Endothelial cell (in vitro differentiated cells): Measurements from ENCODE around the gene CHL1. TPM values are rescaled to one million over a fixed set of nuclear protein-coding genes. Genes with fewer than 3 reads are reported as not detected.

Experiments used
- DNase-seq: peaks from one replicate; pipeline ENCODE4 v3.0.0; 2021; ENCODE audit warnings: low spot score
- H3K27ac Mint-ChIP-seq: one replicate; pipeline ENCODE4 v1.8.0; 2021; ENCODE audit warnings: mixed read lengths, inconsistent platforms; ENCODE audit not compliant: unreplicated experiment
- H3K27me3 Mint-ChIP-seq: one replicate; pipeline ENCODE4 v1.8.0; 2021; ENCODE audit warnings: mild to moderate bottlenecking, moderate library complexity, mixed read lengths, inconsistent platforms; ENCODE audit not compliant: unreplicated experiment
- H3K36me3 Mint-ChIP-seq: one replicate; pipeline ENCODE4 v1.8.0; 2021; ENCODE audit warnings: mild to moderate bottlenecking, low read depth, mixed read lengths, inconsistent platforms; ENCODE audit not compliant: unreplicated experiment
- H3K4me1 Mint-ChIP-seq: one replicate; pipeline ENCODE4 v1.8.0; 2021; ENCODE audit warnings: mild to moderate bottlenecking, mixed read lengths, inconsistent platforms; ENCODE audit not compliant: unreplicated experiment
- H3K4me3 Mint-ChIP-seq: one replicate; pipeline ENCODE4 v1.8.0; 2021; ENCODE audit warnings: mild to moderate bottlenecking, mixed read lengths, inconsistent platforms; ENCODE audit not compliant: unreplicated experiment
- H3K9me3 Mint-ChIP-seq: one replicate; pipeline ENCODE4 v1.8.0; 2021; ENCODE audit warnings: mixed read lengths, inconsistent platforms; ENCODE audit not compliant: unreplicated experiment
- total RNA-seq: library from RNA; stranded (reverse); fragmentation: NEBNext Ultra II Directional; extraction: Animal tissue kit (Norgen Biotek cat#: 25700); gene quantifications from one replicate; pipeline ENCODE4 v1.2.1, GENCODE V29; 2021; ENCODE audit not compliant: unreplicated experiment
- TF ChIP-seq, protein P1 (sequence below): fragments of 200-600 bp; sonication (generic); IDR thresholded peaks from one replicate; pipeline ENCODE4 v1.5.0; 2021; ENCODE audit warnings: antibody characterized with exemption; ENCODE audit not compliant: unreplicated experiment

CHL1 gene
- total RNA-seq, 1 donor from 2014 or later = not detected

- no peaks in the 10 kb centered on the region for H3K4me1 Mint-ChIP-seq
- no peak overlapping the region for H3K4me3 Mint-ChIP-seq
- H3K27me3 Mint-ChIP-seq = peaks cover 6% of the 10 kb centered on the region
- H3K9me3 Mint-ChIP-seq = peaks cover 17% of the 10 kb centered on the region
- no peak overlapping the region for H3K27ac Mint-ChIP-seq
- peaks cover 5% of the 10 kb centered on the region for H3K36me3 Mint-ChIP-seq
- no peak for DNase-seq
- TF ChIP-seq, protein P1, sequence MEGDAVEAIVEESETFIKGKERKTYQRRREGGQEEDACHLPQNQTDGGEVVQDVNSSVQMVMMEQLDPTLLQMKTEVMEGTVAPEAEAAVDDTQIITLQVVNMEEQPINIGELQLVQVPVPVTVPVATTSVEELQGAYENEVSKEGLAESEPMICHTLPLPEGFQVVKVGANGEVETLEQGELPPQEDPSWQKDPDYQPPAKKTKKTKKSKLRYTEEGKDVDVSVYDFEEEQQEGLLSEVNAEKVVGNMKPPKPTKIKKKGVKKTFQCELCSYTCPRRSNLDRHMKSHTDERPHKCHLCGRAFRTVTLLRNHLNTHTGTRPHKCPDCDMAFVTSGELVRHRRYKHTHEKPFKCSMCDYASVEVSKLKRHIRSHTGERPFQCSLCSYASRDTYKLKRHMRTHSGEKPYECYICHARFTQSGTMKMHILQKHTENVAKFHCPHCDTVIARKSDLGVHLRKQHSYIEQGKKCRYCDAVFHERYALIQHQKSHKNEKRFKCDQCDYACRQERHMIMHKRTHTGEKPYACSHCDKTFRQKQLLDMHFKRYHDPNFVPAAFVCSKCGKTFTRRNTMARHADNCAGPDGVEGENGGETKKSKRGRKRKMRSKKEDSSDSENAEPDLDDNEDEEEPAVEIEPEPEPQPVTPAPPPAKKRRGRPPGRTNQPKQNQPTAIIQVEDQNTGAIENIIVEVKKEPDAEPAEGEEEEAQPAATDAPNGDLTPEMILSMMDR = no peak
Measured at GRCh38 chr3:200758-201325, 4.3 kb downstream of the CHL1 start.

DNA sequence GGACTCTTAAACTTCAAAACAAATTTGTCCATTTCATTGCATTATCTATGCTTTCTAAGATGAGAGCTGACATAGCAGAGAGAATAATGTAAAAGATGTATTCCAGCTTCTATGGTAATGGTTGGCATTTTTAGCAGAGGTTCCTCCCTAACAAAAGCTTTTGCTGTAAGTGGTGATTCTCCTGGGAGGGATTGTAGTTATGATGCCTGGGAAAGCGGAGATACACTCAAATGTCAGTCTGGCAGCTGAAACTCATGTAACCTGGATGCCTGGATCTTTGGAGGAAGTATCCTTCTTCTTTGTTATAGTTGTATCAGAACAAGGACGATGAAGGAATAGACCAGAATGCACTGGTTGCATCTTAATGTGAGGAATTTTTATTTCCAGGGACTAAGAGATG lies 7.5 kb downstream of the CHL1 start:
- Mint-ChIP-seq H3K4me1 (no peaks in the 10 kb centered on the region), H3K9me3 (peaks cover 11% of the 10 kb centered on the region), H3K36me3 (no peaks in the 10 kb centered on the region), H3K27me3 (no peaks in the 10 kb centered on the region), H3K4me3 (no peak overlapping the region), H3K27ac (no peak overlapping the region)
- TF ChIP-seq, protein P1 = no peak
- no peak for DNase-seq

- TF ChIP-seq, protein P1 = no peak
- no peak for DNase-seq
- Mint-ChIP-seq H3K4me3 (no peak overlapping the region), H3K9me3 (peaks cover 17% of the 10 kb centered on the region), H3K27me3 (no peaks in the 10 kb centered on the region), H3K36me3 (no peaks in the 10 kb centered on the region), H3K4me1 (no peaks in the 10 kb centered on the region), H3K27ac (no peak overlapping the region)
Measured at GRCh38 chr3:207973-208372, 11.4 kb downstream of the CHL1 start.

GRCh38 chr3:210669-211068 lies 14.1 kb downstream of the CHL1 start:
- Mint-ChIP-seq H3K4me3 (no peak overlapping the region), H3K9me3 (peaks cover 6% of the 10 kb centered on the region)

DNA sequence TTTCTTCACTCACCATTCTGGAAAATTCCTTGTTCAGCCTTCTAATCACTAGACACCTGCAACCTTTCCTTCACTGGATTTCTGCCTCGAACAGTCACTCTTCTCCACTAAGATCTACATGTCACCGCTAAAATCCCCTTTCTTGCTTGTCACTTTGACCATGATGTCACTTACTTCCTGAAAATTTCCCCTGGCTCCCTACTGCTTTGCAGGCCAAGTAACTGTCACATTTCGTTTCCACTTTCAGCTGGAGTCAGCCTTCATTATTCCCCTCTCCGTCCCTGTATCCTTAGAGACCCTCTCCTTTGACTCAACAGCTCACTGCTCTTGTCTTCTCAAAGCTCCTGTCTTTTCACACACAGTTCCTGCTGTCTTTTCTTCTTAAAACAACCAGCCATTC lies 15.9 kb downstream of the CHL1 start:
- Mint-ChIP-seq H3K27ac (no peak overlapping the region), H3K9me3 (peaks cover 7% of the 10 kb centered on the region), H3K4me1 (no peaks in the 10 kb centered on the region), H3K4me3 (no peak overlapping the region), H3K36me3 (no peaks in the 10 kb centered on the region), H3K27me3 (peaks cover 1% of the 10 kb centered on the region)
- DNase-seq = no peak
- TF ChIP-seq, protein P1 = no peak

More at GRCh38 chr3:210669-211068, 14.1 kb downstream of the CHL1 start:
- no peak overlapping the region for H3K27ac Mint-ChIP-seq
- no peaks in the 10 kb centered on the region for H3K36me3 Mint-ChIP-seq
- no peaks in the 10 kb centered on the region for H3K4me1 Mint-ChIP-seq
- H3K27me3 Mint-ChIP-seq = no peaks in the 10 kb centered on the region
- TF ChIP-seq, protein P1 = no peak
- no peak for DNase-seq
